Activated T-helper 1 cell treated with anti-CD3 and anti-CD28 coated beads, Interleukin-12 subunit alpha, Interleukin-12 subunit beta, Interleukin-2, Interleukin-4 antibody, amounts not matched to agents 30 ng/mL and 10 ng/mL and 1 ng/mL, durations not matched to agents 14 hours and 24 hours and 36 hours (primary cell): Measurements from ENCODE around the gene FAM240A. TPM values are rescaled to one million over a fixed set of nuclear protein-coding genes. Genes with fewer than 3 reads are reported as not detected.

Experiments used
- DNase-seq: peaks from one replicate; pipeline ENCODE4 v3.0.0; 2021; ENCODE audit warnings: low spot score
- H3K27ac Mint-ChIP-seq: one replicate; pipeline ENCODE4 v1.8.0; 2021; ENCODE audit warnings: mild to moderate bottlenecking, mixed read lengths
- H3K27me3 Mint-ChIP-seq: one replicate; pipeline ENCODE4 v1.8.0; 2022; ENCODE audit warnings: mild to moderate bottlenecking, moderate library complexity, mixed read lengths; ENCODE audit not compliant: insufficient read depth
- H3K36me3 Mint-ChIP-seq: one replicate; pipeline ENCODE4 v1.8.0; 2021; ENCODE audit warnings: low read depth, mixed read lengths
- H3K4me1 Mint-ChIP-seq: one replicate; pipeline ENCODE4 v1.8.0; 2021; ENCODE audit warnings: low read depth, mixed read lengths
- H3K4me3 Mint-ChIP-seq: one replicate; pipeline ENCODE4 v1.8.0; 2021; ENCODE audit warnings: mild to moderate bottlenecking, moderate library complexity, mixed read lengths
- H3K9me3 Mint-ChIP-seq: one replicate; pipeline ENCODE4 v1.8.0; 2021; ENCODE audit warnings: mixed read lengths
- intact Hi-C: fragments of 100-400 bp; cut with micrococcal nuclease; formaldehyde crosslinking; loops from one replicate; pipeline ENCODE4 v1.15.1; 2024
- total RNA-seq: library from RNA; stranded (reverse); gene quantifications from 2 replicates; pipeline ENCODE4 v1.2.3, GENCODE V29; 2022

FAM240A gene
- total RNA-seq, 1 donor from 2014 or later, result not detected

DNA sequence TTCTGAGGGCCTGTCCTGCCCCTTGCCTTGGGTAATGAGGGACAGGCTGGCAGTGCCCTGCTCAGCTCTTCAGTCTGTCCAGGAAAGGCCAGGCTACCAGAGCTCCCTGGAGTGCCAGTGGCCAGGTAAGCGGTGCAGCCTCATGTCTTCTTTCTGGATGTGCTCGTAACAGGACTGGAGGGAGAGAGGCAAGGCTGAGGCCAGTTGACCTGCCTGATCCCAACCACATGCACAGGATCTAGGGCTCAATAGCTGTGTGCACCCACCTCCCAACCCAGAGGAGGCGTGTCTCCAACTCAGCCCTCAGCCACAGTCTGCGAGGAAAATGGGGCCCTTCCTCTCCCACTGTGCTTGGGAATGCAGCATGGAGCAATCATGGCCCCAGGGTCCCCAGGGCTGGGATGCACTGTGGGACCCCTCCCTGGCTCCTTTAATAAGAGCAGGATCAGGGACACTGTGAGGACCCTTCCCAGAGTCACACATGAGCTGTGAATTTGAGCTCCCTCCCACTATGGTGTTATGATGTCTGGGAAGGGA lies 58.6 kb downstream of the FAM240A start:
- Mint-ChIP-seq H3K9me3 (no peaks in the 10 kb centered on the region), H3K4me3 (no peak overlapping the region), H3K27ac (no peak overlapping the region), H3K27me3 (no peaks in the 10 kb centered on the region), H3K36me3 (no peaks in the 10 kb centered on the region), H3K4me1 (no peaks in the 10 kb centered on the region)
- DNase-seq, result no peak
- intact Hi-C loops, result no loop called here

GRCh38 chr3:46671541-46672348 lies 59.4 kb downstream of the FAM240A start:
- H3K27me3 Mint-ChIP-seq, result no peaks in the 10 kb centered on the region

GRCh38 chr3:46672349-46672695 lies 60.0 kb downstream of the FAM240A start:
- no peaks in the 10 kb centered on the region for H3K4me1 Mint-ChIP-seq
- DNase-seq, result no peak
- H3K27ac Mint-ChIP-seq, result no peak overlapping the region
- H3K36me3 Mint-ChIP-seq, result no peaks in the 10 kb centered on the region
- H3K4me3 Mint-ChIP-seq, result no peak overlapping the region
- intact Hi-C loops, result no loop called here
- no peaks in the 10 kb centered on the region for H3K9me3 Mint-ChIP-seq
- no peaks in the 10 kb centered on the region for H3K27me3 Mint-ChIP-seq

More at GRCh38 chr3:46671541-46672348, 59.4 kb downstream of the FAM240A start:
- Mint-ChIP-seq H3K27ac (no peak overlapping the region), H3K4me1 (no peaks in the 10 kb centered on the region), H3K36me3 (no peaks in the 10 kb centered on the region), H3K4me3 (no peak overlapping the region), H3K9me3 (no peaks in the 10 kb centered on the region)
- intact Hi-C loops, result no loop called here
- DNase-seq, result no peak

GRCh38 chr3:46673151-46674030 lies 61.1 kb downstream of the FAM240A start:
- no peak for DNase-seq
- intact Hi-C loops, result no loop called here
- Mint-ChIP-seq H3K4me3 (no peak overlapping the region), H3K9me3 (no peaks in the 10 kb centered on the region), H3K4me1 (no peaks in the 10 kb centered on the region), H3K36me3 (no peaks in the 10 kb centered on the region), H3K27ac (no peak overlapping the region), H3K27me3 (no peaks in the 10 kb centered on the region)

- Mint-ChIP-seq H3K4me3 (no peak overlapping the region), H3K4me1 (no peaks in the 10 kb centered on the region), H3K36me3 (no peaks in the 10 kb centered on the region), H3K27ac (no peak overlapping the region), H3K27me3 (no peaks in the 10 kb centered on the region), H3K9me3 (no peaks in the 10 kb centered on the region)
- no peak for DNase-seq
- intact Hi-C loops, result no loop called here
Measured at GRCh38 chr3:46674031-46674845, 61.9 kb downstream of the FAM240A start.

GRCh38 chr3:46675426-46675825 lies 63.1 kb downstream of the FAM240A start:
- no peak for DNase-seq
- H3K4me1 Mint-ChIP-seq, result no peaks in the 10 kb centered on the region
- intact Hi-C loops, result no loop called here
- H3K27ac Mint-ChIP-seq, result no peak overlapping the region
- H3K27me3 Mint-ChIP-seq, result no peaks in the 10 kb centered on the region
- H3K9me3 Mint-ChIP-seq, result no peaks in the 10 kb centered on the region
- no peak overlapping the region for H3K4me3 Mint-ChIP-seq
- no peaks in the 10 kb centered on the region for H3K36me3 Mint-ChIP-seq

Other genes starting within 250 kb of the FAM240A start
- 5.8 TPM in 2 replicates for gene CCR5, start 241.6 kb upstream of the FAM240A start, total RNA-seq
- gene CCRL2, start 205.3 kb upstream of the FAM240A start, total RNA-seq, result 2.2 and 3.9 TPM in 2 replicates
- gene LTF, start 147.6 kb upstream of the FAM240A start, total RNA-seq, result not detected in 2 replicates
- not detected in 2 replicates for gene RTP3, start 114.5 kb upstream of the FAM240A start, total RNA-seq
- not detected in 2 replicates for gene LRRC2, start 46.2 kb upstream of the FAM240A start, total RNA-seq
- gene ALS2CL, start 81.2 kb downstream of the FAM240A start, total RNA-seq, result 0.10 and 0.22 TPM in 2 replicates
- gene TMIE, start 88.9 kb downstream of the FAM240A start, total RNA-seq, result 0.34 TPM in 1 of 2 replicates, not detected in the other
- not detected in 2 replicates for gene PRSS50, start 105.3 kb downstream of the FAM240A start, total RNA-seq